Measurements from ENCODE around the gene APLP2. TPM values are rescaled to one million over a fixed set of nuclear protein-coding genes. Genes with fewer than 3 reads are reported as not detected.

The APLP2 gene
- total RNA-seq, 8 experiments from 2014 or later, result 125 to 1,363 (median 350) TPM

DNA sequence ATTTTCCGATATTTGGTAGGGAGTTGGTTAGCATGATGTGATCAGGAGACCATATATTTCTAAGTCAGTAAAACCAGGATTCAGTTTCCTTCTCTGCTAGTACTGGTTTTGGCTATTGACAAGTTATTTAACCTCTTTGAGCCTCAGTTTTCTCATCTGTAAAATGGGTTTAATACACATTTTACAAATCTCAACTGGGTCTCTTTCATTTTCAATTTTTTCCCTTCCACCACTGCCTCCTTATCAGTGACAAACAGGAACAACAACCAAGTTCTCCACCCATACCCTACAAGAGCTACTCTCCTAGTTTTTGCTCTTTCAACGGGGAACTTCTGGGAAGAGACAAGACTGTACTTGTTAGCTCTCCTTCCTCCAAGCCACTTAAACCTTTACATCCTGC is 6.2 kb upstream of the APLP2 start:
- H3K27ac ChIP-seq, result no peak overlapping the region
- H3K4me3 ChIP-seq, result no peak overlapping the region
- in situ Hi-C loops (cut with MboI; ENCODE audit: low pct_unique_long_range_greater_than_20kb in 2 of 9, low sequenced_read_pairs in 9 of 9, unreplicated experiment in 9 of 9), result no loop called here
- H3K4me1 ChIP-seq (replicated peaks in 1 of 2), result peaks cover 2 to 7% of the 10 kb centered on the region in 2 donors
- 64 to 100% (median 100%) methylated on average over 1 to 2 of the region's 2 CpGs; no CpG with 5 or more reads in 1 of the 10 experiments for WGBS, 10 experiments
- ATAC-seq (replicated peaks in 6 of 8), result no peak

DNA sequence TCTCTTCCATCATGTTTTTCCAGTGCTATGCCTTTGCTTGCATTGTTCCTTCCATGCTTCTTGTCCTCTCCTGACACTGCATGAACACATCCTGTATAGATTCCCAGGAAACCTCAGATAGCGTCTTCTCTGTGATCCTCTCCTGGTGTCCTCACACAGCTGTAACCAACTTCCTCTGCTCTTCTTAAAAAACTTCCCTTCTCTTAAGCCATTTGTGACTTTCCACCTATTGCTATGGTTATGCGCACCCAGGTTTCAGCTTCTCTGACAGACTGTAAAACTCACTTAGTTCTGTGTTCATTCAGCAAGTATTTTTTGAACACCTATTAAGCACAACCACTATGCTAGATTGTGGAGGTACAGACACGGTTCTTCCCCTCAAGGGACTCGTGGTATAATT is 5.1 kb upstream of the APLP2 start:
- no peak for ATAC-seq (replicated peaks in 6 of 8)
- Histone ChIP-seq H3K4me1 (replicated peaks in 1 of 2) (peaks cover 8 to 11% of the 10 kb centered on the region in 2 donors), H3K27ac (no peak overlapping the region), H3K4me3 (no peak overlapping the region)
- 60 to 100% (median 81%) methylated on average over 1 to 4 of the region's 4 CpGs for WGBS, 10 experiments
- in situ Hi-C loops (cut with MboI; ENCODE audit: low pct_unique_long_range_greater_than_20kb in 2 of 9, low sequenced_read_pairs in 9 of 9, unreplicated experiment in 9 of 9), result no loop called here

DNA sequence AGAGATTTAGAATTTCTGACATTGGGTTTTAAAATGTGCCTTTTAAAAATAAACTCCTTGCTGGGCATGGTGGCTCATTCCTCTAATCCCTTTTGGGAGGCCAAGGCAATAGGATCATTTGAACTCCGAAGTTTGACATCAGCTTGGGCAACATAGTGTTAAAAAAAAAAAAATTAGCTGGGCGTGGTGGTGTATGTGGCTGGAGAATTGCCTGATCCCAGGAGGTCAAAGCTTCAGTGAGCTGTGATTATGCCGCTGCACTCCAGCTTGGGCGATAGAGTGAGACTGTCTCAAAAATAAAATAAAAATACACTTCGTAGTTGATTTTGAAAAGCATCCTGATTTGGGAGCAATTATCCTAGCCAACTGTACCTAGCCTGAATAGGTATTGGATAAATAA is 3.4 kb upstream of the APLP2 start:
- WGBS, 10 experiments, result 14 to 93% (median 60%) methylated on average over 1 to 5 of the region's 5 CpGs
- no peak for ATAC-seq (replicated peaks in 6 of 8)
- Histone ChIP-seq H3K27ac (no peak overlapping the region), H3K4me1 (replicated peaks in 1 of 2) (peaks cover 8 to 11% of the 10 kb centered on the region in 2 donors), H3K4me3 (no peak overlapping the region)
- in situ Hi-C loops (cut with MboI; ENCODE audit: low pct_unique_long_range_greater_than_20kb in 2 of 9, low sequenced_read_pairs in 9 of 9, unreplicated experiment in 9 of 9), result no loop called here

DNA sequence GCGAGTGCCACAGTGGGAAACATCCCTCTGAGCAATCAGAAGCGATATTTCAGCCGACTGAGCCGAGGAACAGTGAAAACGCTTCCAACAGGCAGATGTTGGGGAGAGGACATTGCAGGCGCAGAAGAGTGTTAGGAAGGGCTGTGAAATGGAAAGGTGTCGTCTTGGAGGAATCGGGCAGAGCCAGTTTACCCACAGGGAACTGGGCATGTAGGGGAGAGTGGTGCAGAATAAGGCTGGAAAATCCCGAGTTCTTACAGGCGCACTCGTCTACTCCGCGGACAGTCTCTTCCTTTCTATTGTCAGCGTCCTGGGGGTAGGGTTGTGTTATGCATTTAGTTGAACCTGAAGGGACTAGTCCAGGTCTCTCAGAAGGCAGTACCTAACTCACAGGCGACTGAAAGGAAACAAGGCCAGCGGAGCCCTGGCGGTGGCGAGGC is 1.1 kb upstream of the APLP2 start:
- Histone ChIP-seq H3K4me3 (peak overlapping the region; percentile 63 to 98 (median 81)), H3K27ac (peak overlapping the region; percentile 66 to 81), H3K4me1 (replicated peaks in 1 of 2) (peaks cover 14 to 24% of the 10 kb centered on the region in 2 donors)
- 0 to 67% (median 43%) methylated on average over 1 to 12 of the region's 18 CpGs; no CpG with 5 or more reads in 4 of the 10 experiments for WGBS, 10 experiments
- peak in 1 of 8 experiments; percentile 0 for ATAC-seq (replicated peaks in 6 of 8)
- in situ Hi-C loops (cut with MboI; ENCODE audit: low pct_unique_long_range_greater_than_20kb in 2 of 9, low sequenced_read_pairs in 9 of 9, unreplicated experiment in 9 of 9), result no loop called here

DNA sequence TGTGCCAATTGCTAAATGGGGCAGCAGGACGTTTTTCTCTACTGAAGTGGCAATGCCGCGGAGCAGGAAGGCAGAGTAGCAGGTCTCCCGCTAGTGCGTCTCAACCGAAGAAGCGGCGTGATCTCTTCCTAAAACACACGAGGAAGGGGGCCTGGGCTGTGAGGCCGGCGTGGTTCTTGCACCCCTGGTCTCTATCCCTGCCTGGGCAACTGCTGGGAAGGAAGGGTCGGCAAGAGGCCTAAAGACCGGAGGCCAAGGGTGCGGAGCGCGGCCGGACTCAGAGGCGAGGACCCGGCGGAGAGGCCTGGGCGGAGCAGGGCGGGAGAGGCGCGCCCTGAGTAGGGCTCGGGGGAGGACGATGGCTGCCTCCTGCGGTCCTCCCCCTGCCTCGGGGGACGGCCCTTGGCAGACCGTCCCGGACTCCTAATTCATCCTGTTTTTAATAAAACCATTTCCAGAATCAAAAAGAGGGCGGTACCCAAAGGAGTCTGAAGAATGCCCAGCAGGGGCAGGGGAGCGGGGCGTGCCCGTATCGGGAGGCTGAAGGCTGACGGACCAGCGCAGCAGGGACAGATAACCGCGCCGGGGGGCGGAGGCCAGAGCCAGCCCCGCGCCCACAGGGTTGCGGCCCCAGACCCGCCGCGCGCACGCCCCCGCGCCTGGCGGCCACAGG is 572 bp upstream of the APLP2 start:
- Histone ChIP-seq H3K4me1 (replicated peaks in 1 of 2) (peaks cover 14 to 24% of the 10 kb centered on the region in 2 donors), H3K4me3 (peak overlapping the region; percentile 63 to 98 (median 81)), H3K27ac (peak overlapping the region; percentile 66 to 81)
- in situ Hi-C loops (cut with MboI; ENCODE audit: low pct_unique_long_range_greater_than_20kb in 2 of 9, low sequenced_read_pairs in 9 of 9, unreplicated experiment in 9 of 9), result no loop called here
- WGBS, 10 experiments, result 0 to 7% (median 3%) methylated on average over 1 to 3 of the region's 53 CpGs; no CpG with 5 or more reads in 6 of the 10 experiments
- ATAC-seq (replicated peaks in 6 of 8), result peak; percentile 50 to 81 (median 58)

DNA sequence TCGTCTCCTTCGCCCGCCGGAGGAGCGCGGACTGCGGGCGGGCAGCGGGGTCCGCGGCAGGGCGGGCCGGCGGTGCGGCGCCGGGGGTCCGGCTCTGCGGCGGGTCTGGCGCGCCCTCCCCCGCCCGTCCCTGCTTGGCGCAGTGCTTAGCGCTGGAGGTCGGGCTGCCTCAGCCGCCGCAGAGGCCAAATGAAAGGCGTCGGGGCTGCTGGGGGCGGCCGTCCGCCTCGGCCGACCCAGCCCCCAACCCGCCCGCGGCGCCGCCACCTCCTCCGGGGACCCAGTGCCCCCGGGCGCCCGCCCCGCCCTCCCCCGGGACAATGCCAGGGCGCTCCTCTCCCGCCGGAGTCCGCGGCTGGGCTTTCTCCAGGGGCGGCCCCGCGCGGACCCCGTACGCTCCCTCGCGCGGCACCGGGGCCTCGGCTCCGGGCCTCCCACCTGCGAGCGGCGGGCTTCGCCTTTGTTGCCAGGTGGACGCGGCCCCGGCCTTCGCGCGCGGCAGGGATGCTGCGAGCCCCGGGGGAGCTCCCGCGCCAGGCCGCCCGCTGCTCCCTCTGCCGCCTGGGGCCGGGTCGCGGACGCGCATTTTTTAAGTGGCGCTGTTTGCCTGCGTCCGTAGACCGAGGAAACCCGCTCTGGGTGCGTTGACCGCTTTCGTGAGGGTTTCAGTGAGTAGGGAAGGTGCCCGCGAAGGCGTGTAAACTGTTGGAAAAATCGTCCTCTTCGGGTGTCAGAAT is 583 bp downstream of the APLP2 start:
- in situ Hi-C loops (cut with MboI; ENCODE audit: low pct_unique_long_range_greater_than_20kb in 2 of 9, low sequenced_read_pairs in 9 of 9, unreplicated experiment in 9 of 9), result no loop called here
- H3K4me1 ChIP-seq (replicated peaks in 1 of 2), result peaks cover 14 to 24% of the 10 kb centered on the region in 2 donors
- WGBS, 10 experiments, result no CpG with 5 or more reads among the region's 100 CpGs
- peak overlapping the region; percentile 63 to 98 (median 81) for H3K4me3 ChIP-seq
- peak overlapping the region; percentile 83 to 89 for H3K27ac ChIP-seq
- peak; percentile 3 to 47 (median 32) for ATAC-seq (replicated peaks in 6 of 8)

DNA sequence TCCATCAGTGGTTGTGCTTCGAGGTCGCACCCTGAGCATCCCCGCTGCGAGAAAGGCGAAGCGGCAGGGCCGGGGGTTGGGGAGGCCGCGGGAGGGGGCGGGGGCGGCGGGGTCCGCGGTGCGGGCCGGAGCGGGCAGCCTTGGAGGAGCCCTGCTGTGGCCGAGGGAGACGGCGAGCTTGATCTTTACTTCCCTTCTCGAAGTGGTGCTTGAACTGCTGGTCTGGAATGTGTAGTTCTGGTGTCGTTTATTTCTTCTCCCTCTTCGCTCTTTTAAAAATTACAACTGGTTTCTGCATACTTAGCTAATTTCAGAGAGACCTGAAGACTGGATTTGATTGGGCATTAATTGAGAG is 1.1 kb downstream of the APLP2 start:
- in situ Hi-C loops (cut with MboI; ENCODE audit: low pct_unique_long_range_greater_than_20kb in 2 of 9, low sequenced_read_pairs in 9 of 9, unreplicated experiment in 9 of 9), result no loop called here
- H3K4me1 ChIP-seq (replicated peaks in 1 of 2), result peaks cover 14 to 24% of the 10 kb centered on the region in 2 donors
- H3K4me3 ChIP-seq, result peak overlapping the region; percentile 63 to 98 (median 81)
- 0 to 4% (median 0%) methylated on average over 1 to 11 of the region's 23 CpGs; no CpG with 5 or more reads in 4 of the 10 experiments for WGBS, 10 experiments
- ATAC-seq (replicated peaks in 6 of 8), result no peak
- H3K27ac ChIP-seq, result peak overlapping the region; percentile 83 to 89

DNA sequence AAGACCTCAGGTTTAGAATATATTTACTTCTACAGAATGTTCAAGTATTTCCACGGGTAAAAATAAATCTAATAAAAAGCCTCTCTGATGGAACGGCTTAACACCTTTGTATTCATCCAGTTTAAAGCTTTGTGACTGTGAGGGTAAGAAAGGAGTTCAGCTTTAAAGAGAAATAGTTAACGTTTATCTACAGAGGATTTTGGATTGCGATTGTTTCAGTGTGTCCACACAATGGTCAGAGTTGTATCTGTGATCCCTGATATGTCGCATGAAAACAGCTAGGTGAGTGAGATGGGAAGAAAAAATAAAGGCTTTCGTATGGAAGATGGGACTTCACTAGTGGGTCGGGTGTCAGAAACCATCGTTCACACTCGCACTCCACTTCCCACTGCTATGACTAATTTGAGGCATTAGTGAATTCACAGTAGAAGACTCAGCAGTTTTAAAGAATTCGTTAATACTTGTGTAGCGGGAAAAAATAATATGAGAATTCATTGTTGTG is 1.6 kb downstream of the APLP2 start:
- ATAC-seq (replicated peaks in 6 of 8), result no peak
- Histone ChIP-seq H3K27ac (no peak overlapping the region), H3K4me1 (replicated peaks in 1 of 2) (peaks cover 14 to 23% of the 10 kb centered on the region in 2 donors), H3K4me3 (peak overlapping the region; percentile 63 to 98 (median 81))
- 0 to 40% (median 4%) methylated on average over 1 to 11 of the region's 11 CpGs for WGBS, 10 experiments
- in situ Hi-C loops (cut with MboI; ENCODE audit: low pct_unique_long_range_greater_than_20kb in 2 of 9, low sequenced_read_pairs in 9 of 9, unreplicated experiment in 9 of 9), result no loop called here

DNA sequence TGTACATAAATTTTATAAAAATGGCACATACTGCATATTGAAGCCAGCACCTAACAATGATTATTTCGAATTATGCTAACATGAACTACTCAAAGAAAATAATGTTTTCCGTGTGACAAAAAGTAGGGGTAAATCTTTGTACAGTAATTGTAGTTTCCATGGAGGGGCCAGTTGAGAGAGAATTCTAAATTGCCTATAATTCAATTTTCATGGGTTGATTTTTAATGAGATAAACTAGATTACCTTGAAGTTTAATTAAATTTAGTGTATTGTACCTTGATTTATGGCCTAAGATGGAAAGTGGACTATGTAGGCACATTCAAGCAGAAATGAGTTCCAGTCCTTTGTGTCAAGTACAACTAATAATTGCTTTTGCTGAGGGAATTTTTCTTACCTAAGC is 5.0 kb downstream of the APLP2 start:
- no peak for ATAC-seq (replicated peaks in 6 of 8)
- Histone ChIP-seq H3K4me3 (no peak overlapping the region), H3K4me1 (replicated peaks in 1 of 2) (peaks cover 9 to 13% of the 10 kb centered on the region in 2 donors), H3K27ac (no peak overlapping the region)
- WGBS, 10 experiments, result 92 to 100% (median 100%) methylated on average over 1 to 2 of the region's 2 CpGs; no CpG with 5 or more reads in 2 of the 10 experiments
- in situ Hi-C loops (cut with MboI; ENCODE audit: low pct_unique_long_range_greater_than_20kb in 2 of 9, low sequenced_read_pairs in 9 of 9, unreplicated experiment in 9 of 9), result no loop called here

DNA sequence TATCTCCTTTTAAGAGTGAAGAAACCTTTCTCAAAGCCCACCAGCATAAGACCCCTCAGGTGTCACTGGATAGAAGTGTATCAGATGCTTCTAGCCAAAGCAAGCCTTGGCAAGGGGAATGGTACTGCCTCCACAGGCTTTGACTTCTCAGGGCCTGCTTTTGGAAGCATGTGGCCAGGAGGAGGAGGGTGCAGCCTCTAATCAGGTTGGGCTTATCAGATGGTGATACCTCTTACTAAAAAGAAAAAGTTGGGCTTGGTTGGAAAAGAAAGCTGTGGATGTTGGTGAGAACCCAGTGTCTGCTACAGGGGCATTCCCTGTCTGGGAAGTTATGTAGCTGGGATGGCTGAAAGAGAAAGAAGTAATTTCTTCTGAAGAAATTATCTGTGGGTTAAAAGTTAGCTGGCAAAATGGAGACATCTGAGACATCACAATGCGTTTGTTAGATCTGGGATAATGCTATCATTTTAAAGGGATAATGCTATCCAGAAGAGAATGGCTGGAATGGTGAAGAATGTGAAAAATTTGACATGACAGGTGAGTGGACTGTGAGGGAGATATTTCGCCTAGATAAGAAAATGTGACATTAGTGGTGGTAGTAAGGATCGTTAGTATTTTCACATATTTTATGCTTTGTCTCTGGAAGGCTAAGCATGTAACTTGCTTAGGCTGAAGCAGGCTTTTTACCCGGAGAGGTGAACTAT is 7.2 kb downstream of the APLP2 start:
- in situ Hi-C loops (cut with MboI; ENCODE audit: low pct_unique_long_range_greater_than_20kb in 2 of 9, low sequenced_read_pairs in 9 of 9, unreplicated experiment in 9 of 9), result no loop called here
- H3K27ac ChIP-seq, result no peak overlapping the region
- H3K4me3 ChIP-seq, result no peak overlapping the region
- peaks cover 9 to 13% of the 10 kb centered on the region in 2 donors for H3K4me1 ChIP-seq (replicated peaks in 1 of 2)
- 50 to 100% (median 83%) methylated on average over 1 to 4 of the region's 4 CpGs for WGBS, 10 experiments
- ATAC-seq (replicated peaks in 6 of 8), result peak in 2 of 8 experiments; percentile 10 to 17

DNA sequence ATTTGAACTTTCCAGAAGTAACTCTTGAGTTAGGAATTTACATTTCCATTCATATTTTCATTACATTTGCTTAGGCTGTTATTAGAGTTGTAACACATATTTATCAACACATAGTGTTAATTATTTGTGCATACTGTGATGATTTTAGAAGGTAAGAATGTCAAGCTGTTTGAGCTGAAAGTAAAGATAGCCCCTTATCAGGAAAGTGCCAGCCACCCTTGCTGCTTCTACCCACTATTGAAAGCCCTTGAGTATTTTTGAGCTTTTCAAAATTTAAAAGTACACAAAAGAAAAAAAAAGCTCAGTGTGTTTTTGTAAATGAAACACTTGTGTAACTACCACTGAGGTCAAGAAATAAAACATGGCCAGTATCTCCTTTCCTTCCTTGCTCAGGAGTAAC is 8.0 kb downstream of the APLP2 start:
- in situ Hi-C loops (cut with MboI; ENCODE audit: low pct_unique_long_range_greater_than_20kb in 2 of 9, low sequenced_read_pairs in 9 of 9, unreplicated experiment in 9 of 9), result no loop called here
- ATAC-seq (replicated peaks in 6 of 8), result no peak

DNA sequence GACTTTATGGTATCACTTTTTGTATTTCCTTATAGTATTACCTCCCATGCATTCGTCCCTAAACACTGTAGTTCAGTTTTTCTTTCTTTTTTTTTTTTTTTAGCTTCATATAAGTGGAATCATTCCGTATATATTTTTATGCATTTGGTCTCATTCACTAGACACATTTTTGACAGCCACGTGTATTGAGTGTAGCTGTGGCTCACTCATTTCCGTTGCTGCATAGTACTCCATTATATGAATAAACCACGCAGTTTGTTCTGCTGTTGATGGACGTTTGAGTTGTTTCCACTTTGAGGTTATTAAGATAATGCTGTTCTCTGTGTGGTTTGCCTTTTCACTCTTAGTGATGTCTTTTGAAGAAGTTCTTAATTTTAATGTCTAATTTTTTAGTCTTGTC is 8.4 kb downstream of the APLP2 start:
- in situ Hi-C loops (cut with MboI; ENCODE audit: low pct_unique_long_range_greater_than_20kb in 2 of 9, low sequenced_read_pairs in 9 of 9, unreplicated experiment in 9 of 9), result no loop called here
- ATAC-seq (replicated peaks in 6 of 8), result no peak

More for the DNA sequence above, 8.0 kb downstream of the APLP2 start:
- Histone ChIP-seq H3K27ac (no peak overlapping the region), H3K4me1 (replicated peaks in 1 of 2) (peaks cover 3 to 6% of the 10 kb centered on the region in 2 donors), H3K4me3 (no peak overlapping the region)

More for the DNA sequence above, 8.4 kb downstream of the APLP2 start:
- no peak overlapping the region for H3K27ac ChIP-seq
- WGBS, 10 experiments, result 56 to 100% (median 91%) methylated on average over 1 to 6 of the region's 6 CpGs
- H3K4me1 ChIP-seq (replicated peaks in 1 of 2), result peaks cover 2 to 3% of the 10 kb centered on the region in 2 donors
- no peak overlapping the region for H3K4me3 ChIP-seq
